Measurements from ENCODE around the gene VWC2L.

VWC2L gene

GRCh38 chr2:214465363-214466146, 54.7 kb downstream of the VWC2L start:
- TF ChIP-seq, protein P1, sequence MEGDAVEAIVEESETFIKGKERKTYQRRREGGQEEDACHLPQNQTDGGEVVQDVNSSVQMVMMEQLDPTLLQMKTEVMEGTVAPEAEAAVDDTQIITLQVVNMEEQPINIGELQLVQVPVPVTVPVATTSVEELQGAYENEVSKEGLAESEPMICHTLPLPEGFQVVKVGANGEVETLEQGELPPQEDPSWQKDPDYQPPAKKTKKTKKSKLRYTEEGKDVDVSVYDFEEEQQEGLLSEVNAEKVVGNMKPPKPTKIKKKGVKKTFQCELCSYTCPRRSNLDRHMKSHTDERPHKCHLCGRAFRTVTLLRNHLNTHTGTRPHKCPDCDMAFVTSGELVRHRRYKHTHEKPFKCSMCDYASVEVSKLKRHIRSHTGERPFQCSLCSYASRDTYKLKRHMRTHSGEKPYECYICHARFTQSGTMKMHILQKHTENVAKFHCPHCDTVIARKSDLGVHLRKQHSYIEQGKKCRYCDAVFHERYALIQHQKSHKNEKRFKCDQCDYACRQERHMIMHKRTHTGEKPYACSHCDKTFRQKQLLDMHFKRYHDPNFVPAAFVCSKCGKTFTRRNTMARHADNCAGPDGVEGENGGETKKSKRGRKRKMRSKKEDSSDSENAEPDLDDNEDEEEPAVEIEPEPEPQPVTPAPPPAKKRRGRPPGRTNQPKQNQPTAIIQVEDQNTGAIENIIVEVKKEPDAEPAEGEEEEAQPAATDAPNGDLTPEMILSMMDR (IDR thresholded peaks at IDR 0.05; ENCODE audit: extremely low read depth, missing control alignments), result no peak
- no peak for DNase-seq (ENCODE audit: low spot score)

- no peak for DNase-seq (ENCODE audit: low spot score)
- TF ChIP-seq, protein P1 (IDR thresholded peaks at IDR 0.05; ENCODE audit: extremely low read depth, missing control alignments), result no peak
Measured at GRCh38 chr2:214469728-214470127, 58.9 kb downstream of the VWC2L start.

DNA sequence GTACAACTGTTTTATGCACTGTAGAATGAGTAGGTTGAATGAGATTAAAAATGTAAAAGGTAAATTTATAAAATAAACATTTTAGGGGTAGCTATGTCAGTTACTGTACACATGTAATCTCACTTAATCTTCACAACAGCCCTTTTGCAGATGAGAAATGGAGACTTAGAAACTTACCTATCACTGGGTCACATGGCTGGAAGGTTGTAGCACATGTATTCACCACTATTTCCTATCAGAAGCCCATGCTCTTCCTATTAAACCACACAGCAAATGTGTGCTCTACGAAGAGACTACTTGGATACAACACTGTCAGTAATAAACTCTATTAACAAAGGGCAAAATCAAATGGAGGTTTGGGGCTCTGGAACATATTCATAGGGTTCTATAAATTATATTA, 60.5 kb downstream of the VWC2L start:
- no peak for DNase-seq (ENCODE audit: low spot score)
- TF ChIP-seq, protein P1 (IDR thresholded peaks at IDR 0.05; ENCODE audit: extremely low read depth, missing control alignments), result no peak

DNA sequence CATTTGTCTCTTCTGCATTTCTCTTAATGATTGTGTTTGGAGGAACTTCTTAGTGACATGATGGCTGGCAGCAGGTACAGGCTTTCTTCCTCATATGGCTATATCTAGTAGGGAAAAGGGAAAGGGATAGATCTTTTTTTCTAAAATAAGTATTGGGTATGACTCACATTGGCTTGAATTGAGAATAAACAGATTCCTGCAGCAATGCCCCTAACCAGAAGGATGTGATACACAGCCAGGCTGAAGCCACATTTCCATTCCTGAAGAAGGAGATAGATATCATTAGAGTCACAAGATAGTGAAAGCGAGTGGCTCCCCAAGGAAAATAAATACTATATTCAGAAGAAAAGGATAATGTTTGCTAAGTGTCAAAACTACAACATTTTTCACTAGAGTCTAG, 61.1 kb downstream of the VWC2L start:
- TF ChIP-seq, protein P1 (IDR thresholded peaks at IDR 0.05; ENCODE audit: extremely low read depth, missing control alignments), result no peak
- DNase-seq (ENCODE audit: low spot score), result no peak

- DNase-seq (ENCODE audit: low spot score), result no peak
- TF ChIP-seq, protein P1 (IDR thresholded peaks at IDR 0.05; ENCODE audit: extremely low read depth, missing control alignments), result no peak
Measured at GRCh38 chr2:214477305-214477704, 66.5 kb downstream of the VWC2L start.

GRCh38 chr2:214481204-214481603, 70.3 kb downstream of the VWC2L start:
- TF ChIP-seq, protein P1 (IDR thresholded peaks at IDR 0.05; ENCODE audit: extremely low read depth, missing control alignments), result no peak
- DNase-seq (ENCODE audit: low spot score), result no peak

DNA sequence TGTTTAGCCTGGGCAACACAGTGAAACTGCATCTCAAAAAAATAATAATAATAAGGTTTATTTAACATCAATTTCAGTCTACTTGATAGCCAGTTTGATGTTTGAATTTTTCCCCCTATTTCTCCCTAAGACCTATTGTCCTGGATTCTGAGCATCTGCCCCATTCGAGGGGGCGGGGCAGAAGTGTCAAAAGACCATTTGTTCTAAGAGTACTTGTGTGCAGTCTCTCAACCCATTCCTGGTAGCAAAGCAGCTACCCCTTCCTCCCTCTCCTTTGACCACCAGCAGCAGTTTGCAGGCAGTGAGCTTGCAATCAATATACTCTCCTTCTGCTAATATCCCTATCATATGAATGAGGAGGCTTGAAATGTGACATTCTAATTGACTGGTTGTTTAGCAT, 71.9 kb downstream of the VWC2L start:
- DNase-seq (ENCODE audit: low spot score), result no peak

More for the DNA sequence above, 71.9 kb downstream of the VWC2L start:
- TF ChIP-seq, protein P1 (IDR thresholded peaks at IDR 0.05; ENCODE audit: extremely low read depth, missing control alignments), result no peak

All from GM20000 (cell line).